ENCODE measurements around the gene KLHL35.
"Not testable (repeated sequence)": the region's sequence is repeated elsewhere in the genome, so short reads cannot be mapped to it uniquely, and the experiment has no call there.

Gene KLHL35

DNA sequence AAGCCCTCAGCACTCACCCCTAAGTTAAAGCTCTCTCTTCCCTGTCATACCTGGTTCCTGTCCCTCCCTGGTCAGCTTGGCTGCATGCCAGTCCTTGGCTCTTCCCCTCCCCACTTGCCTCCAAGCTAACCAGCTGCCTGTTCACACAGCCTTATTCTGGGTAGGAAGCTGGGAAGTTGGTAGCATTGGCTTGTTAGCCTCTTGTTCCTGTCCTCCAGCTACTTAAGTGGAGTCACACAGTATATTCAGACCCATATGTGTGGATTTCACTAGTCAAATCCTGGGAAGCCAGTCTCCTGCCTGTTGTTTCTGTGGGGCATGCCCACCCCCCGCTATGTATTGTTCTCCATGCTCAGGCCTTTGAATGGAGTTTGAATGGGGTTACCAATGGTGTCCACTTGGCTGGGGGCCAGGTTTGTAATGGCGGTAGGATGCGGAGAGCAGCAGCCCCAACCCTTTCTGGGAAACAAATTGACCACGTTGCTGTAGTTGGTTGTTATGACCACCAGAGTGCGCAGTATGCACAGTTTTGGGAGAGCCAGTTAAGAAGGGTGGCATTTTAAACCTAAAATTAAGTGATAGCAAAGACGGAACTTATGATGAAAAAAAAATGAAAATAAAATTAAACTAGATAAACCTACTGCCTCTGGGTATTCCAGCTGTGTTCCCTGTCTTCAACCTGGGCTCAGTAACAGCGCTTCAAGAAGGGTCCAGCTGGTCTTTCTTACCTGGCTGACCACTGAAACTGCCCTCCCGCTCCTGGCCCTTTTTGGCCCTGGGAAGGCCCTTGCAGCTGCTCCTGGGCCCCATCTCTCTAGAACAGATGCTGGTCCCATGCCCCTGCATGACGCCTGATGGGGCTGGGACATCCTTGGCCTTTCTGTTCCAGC is 44.4 kb downstream of the KLHL35 start:
- DNase-seq (ENCODE audit: low read depth, low spot score): no peak

DNA sequence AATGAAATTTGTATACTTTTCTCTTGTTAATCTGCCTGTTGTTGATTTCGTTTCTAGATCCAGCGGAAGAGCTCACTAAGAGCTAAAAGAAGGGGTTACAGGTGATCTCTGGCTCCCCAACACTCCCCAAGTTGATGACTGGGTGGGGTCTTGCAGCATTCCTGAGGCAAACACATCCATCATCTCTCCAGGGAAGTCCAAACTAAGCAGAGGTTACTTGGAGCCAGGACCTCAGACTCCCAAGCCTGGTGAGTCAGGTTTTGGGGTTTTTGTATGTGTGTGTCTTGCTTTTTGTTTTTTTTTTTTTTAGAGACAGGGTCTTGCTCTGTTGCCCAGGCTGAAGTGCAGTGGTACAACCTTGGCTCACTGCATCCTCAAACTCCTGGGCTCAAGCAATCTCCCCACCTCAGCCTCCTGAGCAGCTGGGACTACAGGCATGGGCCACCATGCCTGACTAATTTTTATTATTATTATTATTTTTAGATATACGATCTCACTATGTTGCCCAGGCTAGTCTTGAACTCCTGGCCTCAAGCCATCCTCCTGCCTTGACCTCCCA is 45.2 kb downstream of the KLHL35 start:
- no peak for DNase-seq (ENCODE audit: low read depth, low spot score)

DNA sequence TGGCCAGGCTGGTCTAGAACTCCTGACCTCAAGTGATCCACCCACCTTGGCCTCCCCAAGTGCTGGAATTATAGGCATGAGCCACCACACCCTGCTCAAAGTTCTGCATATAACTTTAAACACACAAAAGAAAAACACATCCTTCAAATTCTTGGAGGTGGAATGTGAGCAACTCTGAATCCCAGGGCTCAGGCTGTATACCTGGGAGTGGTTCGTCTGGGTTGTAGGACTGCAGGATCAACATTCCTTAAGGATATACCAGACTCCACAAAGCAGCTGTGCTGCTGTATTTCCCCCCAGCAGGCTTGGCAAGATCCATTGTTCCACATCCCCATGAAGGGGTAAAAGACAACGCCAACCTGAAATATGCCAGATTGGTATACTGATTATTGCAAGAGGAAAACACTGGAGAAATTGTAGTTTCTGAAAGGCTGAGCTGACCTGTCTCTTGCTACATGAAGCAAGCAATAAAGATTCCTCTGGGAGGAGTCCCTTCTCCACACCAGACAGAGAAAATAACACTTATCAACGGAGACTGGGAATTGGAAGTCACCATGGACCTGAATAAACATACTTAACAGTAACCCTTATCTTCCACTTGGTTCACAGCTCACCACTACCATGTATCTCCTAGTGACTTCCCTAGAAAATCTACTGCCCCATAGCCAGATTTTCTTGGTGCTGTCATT is 45.9 kb downstream of the KLHL35 start:
- no peak for DNase-seq (ENCODE audit: low read depth, low spot score)

DNA sequence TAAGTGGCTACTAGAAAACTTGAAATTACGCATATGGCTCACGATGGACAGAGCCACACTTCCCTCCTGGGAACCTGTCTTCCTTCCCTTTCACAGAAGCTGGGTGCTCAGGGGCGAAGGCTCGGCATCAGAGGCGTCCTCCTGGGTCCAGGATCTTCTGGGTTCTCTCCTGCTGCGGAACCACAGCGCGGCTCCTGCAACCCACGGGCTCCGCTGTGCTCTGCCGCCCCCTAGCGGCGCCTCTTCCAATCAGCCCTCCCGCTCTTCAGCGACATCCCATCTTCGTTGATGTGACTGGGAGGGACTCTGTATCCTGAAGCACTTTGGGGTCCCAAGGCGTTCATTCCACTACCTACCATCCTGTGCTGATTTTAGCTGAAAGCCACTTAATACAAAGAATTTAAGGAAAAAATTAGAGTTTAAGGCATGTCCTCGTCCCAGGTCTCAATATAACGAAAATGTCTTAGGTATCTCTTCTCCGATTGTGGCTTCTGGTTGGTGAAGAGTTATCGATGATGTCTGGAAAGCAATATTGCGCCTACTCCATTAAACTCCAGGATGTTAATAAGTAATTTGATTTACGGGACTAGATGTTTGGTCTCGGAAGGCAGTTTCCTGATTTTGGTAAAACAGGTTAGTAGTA is 48.4 kb downstream of the KLHL35 start:
- DNase-seq (ENCODE audit: low read depth, low spot score): no peak

DNA sequence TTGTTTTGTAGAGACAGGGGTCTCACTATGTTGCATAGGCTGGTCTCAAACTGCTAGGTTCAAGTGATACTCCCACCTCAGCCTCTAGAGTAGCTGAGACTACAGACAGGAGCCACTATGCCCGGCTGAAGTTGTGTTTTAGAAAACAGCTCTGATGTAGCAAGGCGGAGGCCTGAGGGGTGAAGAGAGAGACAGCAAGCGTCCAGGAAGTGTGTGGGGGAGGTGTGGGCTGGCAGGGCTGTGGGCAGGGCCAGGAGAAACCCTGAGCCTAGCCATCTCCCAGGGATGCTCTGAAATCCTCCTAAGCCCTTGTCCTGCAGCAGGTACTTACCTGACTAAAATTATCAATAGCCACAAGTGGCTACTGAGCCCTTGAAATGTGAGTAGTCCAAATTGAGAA is 49.8 kb downstream of the KLHL35 start:
- DNase-seq (ENCODE audit: low read depth, low spot score): no peak

DNA sequence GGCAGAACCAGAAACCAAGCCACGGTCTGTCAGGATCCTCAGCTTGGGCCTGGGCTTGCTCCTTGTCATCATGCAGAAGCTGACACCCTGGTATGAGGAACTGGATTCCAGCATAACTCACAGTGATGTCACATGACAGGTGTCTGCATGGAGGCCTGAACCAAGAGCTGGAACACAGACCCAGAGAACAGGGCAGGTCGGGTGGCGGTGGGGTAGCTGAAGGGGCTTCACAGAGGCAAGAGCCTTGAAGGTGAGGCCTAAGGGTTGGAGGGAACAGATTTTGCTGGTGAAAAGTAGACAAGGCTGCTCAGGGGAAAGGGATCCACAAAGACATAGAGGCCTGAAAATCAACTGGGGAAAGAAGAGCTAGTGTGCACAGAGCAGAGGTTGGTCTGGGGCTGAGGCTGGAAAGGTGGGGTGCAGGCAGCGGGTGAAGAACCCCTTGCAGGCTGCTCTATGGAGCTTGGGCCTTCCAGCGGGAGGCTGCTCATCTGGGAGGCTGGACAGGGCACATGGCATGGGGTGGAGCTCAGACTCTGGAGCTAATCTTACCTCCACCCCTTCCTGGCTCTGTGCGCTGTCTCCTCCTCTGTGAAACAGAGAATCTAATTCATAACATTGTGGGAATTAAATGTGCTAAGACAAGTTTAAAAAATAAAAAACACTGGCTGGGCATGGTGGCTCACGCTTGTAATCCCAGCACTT is 52.1 kb downstream of the KLHL35 start:
- no peak for DNase-seq (ENCODE audit: low read depth, low spot score)

DNA sequence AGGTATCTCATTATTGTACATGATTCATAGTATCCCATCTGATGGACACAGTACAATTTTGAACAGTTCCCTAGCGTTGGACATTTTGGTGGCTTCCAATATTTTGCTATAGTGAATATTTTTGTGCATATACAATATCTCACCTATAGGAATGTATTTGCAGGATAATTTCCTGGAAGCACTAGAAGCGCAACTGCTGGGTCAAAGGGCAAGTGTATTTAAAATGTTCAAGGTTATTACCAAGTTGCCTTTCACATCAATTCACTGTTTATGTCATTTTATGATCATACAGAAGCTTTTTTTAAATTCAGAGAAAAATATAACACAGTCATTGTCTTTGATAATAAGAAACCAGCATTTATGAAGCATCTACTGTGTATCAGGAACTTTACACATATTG is 52.8 kb downstream of the KLHL35 start:
- no peak for DNase-seq (ENCODE audit: low read depth, low spot score)

DNA sequence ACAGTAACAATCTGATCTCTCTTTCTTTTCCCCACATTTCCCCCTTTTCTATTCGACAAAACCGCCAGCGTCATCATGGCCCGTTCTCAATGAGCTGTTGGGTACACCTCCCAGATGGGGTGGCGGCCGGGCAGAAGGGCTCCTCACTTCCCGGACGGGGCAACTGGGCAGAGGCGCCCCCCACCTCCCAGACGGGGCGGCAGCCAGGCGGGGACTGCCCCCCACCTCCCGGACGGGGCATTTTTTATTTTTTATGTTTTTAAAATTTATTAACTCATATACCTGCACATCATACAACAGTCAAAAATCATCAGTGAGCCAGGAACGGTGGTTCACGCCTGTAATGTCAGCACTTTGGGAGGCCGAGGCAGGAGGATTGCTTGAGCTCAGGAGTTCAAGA is 54.2 kb downstream of the KLHL35 start:
- not testable (repeated sequence) for DNase-seq (ENCODE audit: low read depth, low spot score)

DNA sequence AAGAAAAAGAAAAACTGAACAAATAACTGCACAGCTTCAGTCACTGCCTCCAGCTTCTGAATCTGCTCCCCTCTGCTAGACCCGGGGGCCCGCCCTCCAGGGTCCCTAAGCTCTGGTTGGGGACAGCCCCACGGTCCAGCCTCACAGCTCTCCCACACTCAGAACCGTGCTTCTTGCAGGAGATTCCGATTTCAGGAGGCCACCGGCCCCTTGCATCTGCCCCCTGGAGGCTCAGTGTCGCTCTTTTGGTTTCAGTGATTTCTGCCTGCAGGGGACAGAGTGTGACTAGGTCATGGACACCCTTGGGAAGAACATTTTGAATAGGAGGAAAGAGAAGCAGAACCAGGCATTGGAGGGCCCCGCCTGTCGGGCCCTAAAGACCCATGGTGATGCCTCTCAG is 56.8 kb downstream of the KLHL35 start:
- no peak for DNase-seq (ENCODE audit: low read depth, low spot score)

DNA sequence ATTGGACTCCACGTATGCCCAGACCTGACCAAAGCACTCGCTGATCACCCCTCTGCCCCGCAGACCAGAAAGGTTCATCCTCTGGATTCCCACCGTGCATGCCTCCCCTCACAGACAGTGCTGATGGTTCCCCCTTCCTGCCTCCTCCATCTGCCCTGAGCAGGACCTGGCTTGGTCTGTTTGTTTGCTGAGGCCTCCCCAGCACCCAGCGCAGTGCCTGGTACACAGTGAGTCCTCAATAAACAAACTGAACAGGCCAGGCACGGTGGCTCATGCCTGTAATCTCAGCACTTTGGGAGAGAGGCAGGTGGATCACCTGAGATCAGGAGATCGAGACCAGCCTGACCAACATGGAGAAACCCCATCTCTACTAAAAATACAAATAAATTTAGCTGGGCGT is 57.4 kb downstream of the KLHL35 start:
- no peak for DNase-seq (ENCODE audit: low read depth, low spot score)

DNA sequence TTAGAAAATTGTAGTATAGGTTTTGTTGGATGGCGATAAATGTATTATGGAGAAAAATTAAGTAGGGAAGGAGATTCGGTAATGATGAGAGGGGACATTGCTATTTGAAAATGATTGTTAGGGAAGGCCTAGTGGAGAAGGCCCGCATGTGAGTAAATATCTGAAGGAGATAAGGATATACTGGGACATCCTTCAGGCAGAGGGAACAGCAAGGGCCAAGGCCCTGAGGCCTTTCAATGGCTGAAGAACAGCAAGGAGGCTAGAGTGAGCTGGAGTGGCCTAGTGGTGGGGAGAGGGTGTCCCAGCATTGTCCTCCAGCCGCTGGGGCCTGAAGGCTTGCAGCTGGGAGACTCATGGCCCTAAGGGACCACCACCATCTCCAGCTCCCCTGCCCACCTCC is 58.4 kb downstream of the KLHL35 start:
- no peak for DNase-seq (ENCODE audit: low read depth, low spot score)

DNA sequence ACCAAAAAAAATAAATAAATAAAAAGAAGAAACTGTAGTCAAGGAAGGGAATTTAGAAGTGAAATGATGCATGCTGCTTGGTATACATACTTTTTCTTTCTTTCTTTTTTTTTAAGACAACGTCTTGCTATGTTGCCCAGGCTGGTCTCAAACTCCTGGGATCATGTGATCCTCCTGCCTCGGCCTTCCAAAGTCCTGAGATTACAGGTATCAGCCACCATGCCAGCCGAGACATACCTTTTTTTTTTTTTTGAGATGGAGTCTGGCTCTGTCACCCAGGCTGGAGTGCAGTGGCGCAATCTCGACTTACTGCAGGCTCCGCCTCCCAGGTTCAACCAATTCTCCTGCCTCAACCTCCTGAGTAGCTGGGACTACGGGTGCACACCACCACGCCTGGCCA is 59.8 kb downstream of the KLHL35 start:
- no peak for DNase-seq (ENCODE audit: low read depth, low spot score)
